GM12874 (cell line): Measurements from ENCODE around the gene ASCL1.

ENCODE experiments used
- CTCF ChIP-seq: IDR thresholded peaks from 2 replicates; pipeline ENCODE4 v1.5.1; 2011; ENCODE audit warnings: low read depth, mild to moderate bottlenecking, control low read depth, low read length, moderate library complexity; ENCODE audit not compliant: insufficient read depth

ASCL1 gene

GRCh38 chr12:102916252-102917025, 41.0 kb upstream of the ASCL1 start:
- no peak for TF ChIP-seq CTCF

GRCh38 chr12:102917026-102917787, 40.3 kb upstream of the ASCL1 start, which contains the start of gene PAH:
Gene PAH (minus strand): TSS chr12:102917244. CDS start chr12:102917130, 114 bp downstream.
- 0 out of 2 replicates have a peak, but pooled peaks have one; percentile 2 for TF ChIP-seq CTCF

GRCh38 chr12:102918840-102919239, 38.6 kb upstream of the ASCL1 start:
- TF ChIP-seq CTCF = no peak

GRCh38 chr12:102920271-102920670, 37.2 kb upstream of the ASCL1 start:
- TF ChIP-seq CTCF = no peak

GRCh38 chr12:102921240-102921639, 36.2 kb upstream of the ASCL1 start:
- no peak for TF ChIP-seq CTCF

GRCh38 chr12:102927220-102927619, 30.3 kb upstream of the ASCL1 start:
- no peak for TF ChIP-seq CTCF

- no peak for TF ChIP-seq CTCF
Observed at GRCh38 chr12:102933168-102933567, 24.3 kb upstream of the ASCL1 start.
